Measurements from ENCODE around the gene NELL1. TPM values are rescaled to one million over a fixed set of nuclear protein-coding genes. Genes with fewer than 3 reads are reported as not detected.

Gene NELL1
- total RNA-seq, 1 experiment from 2014 or later, result not detected

DNA sequence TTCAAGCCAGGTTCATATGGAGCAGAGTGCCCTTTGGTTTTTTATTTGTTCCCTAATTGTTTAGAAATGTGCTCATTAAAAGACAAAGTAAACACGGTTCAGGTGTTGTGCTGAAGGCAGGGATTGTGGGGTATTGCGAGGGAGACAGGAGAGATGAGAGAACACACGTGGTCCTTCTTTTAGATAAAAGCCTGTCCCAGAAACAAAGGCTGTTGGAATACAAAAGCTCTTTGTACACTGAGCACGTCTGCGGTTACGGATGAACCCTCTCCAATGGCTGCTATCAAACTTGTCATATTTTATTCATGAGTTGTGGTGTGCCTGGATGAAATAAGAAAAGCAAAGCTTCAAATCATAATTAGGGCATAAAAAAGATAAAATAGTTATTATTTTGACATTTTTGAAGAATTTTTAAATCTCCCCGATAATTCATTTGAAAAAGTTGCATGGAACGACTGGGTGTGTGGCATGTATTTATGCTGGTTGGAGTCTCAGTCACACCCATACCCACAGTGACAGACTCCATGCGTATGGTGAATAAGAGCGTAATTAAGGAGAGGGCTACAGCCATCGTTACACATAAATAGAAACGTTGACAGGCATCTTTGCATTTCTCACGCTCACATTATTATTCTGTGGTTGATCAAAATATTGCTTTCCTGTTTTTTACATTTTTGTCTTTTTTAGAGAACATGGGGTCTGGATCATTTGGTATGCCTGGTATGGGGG is 92.9 kb downstream of the NELL1 start:
- ChIA-PET POLR2A (no interaction called here), CTCF (no interaction called here)
- H3K27ac ChIP-seq (ENCODE audit: low read length), result no peak overlapping the region
- BruUV-seq (replicated peaks), result no TSS peak
- H3K4me1 ChIP-seq (ENCODE audit: control insufficient read depth, insufficient read depth, low read length), result no peaks in the 10 kb centered on the region
- DNase-seq (ENCODE audit: low read depth, low spot score), result no peak
- H3K36me3 ChIP-seq (ENCODE audit: control insufficient read depth, insufficient read depth, low read length), result no peaks in the 10 kb centered on the region
- no peak overlapping the region for H3K4me3 ChIP-seq (ENCODE audit: low read depth in 2 of 2, low read length in 2 of 2)
- in situ Hi-C loops (cut with HindIII; ENCODE audit: low pct_unique_long_range_greater_than_20kb, low sequenced_read_pairs), result no loop called here
- no peak for ATAC-seq
- no peaks in the 10 kb centered on the region for H3K27me3 ChIP-seq (ENCODE audit: control insufficient read depth, insufficient read depth, low read length)
- no peaks in the 10 kb centered on the region for H3K9me3 ChIP-seq (ENCODE audit: control insufficient read depth, insufficient read depth, low read depth, low read length)
- intact Hi-C loops (cut with micrococcal nuclease; ENCODE audit: unreplicated experiment), result no loop called here
- TF ChIP-seq REST (IDR thresholded peaks at IDR 0.05; ENCODE audit: insufficient read depth in 1 of 2, low read depth in 2 of 2, low read length in 1 of 2), result no peak
- no peak for TF ChIP-seq POLR2AphosphoS5 (IDR thresholded peaks at IDR 0.05; ENCODE audit: low read depth, low read length)
- no peak for TF ChIP-seq SIN3A (IDR thresholded peaks at IDR 0.05; ENCODE audit: borderline replicate concordance, insufficient read depth, low read depth, low read length)
- no peak for TF ChIP-seq TCF7L2 (IDR thresholded peaks at IDR 0.05; ENCODE audit: low read depth, low read length)
- TF ChIP-seq CTCF (IDR thresholded peaks at IDR 0.05), result no peak

DNA sequence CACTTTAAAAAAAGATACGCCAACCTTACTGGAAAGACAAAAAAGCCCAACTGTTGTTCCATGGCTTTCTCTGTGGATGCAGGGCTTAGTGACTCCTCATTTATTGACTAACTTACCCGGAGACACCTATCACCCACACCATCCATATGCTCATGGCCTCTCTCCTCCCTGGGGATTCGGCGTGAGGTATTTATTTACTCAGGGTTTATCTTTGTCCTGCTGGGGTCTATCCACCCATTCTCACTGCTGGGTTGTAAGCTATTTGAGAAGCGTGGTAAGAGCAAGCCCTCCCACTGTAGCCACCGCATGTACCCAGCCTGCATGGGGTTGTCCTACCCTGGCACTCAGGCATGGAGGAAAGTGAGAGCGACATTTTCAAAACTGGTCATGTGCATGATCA is 93.6 kb downstream of the NELL1 start:
- ChIA-PET POLR2A (no interaction called here), CTCF (no interaction called here)
- Histone ChIP-seq H3K36me3 (ENCODE audit: control insufficient read depth, insufficient read depth, low read length) (no peaks in the 10 kb centered on the region), H3K27ac (ENCODE audit: low read length) (no peak overlapping the region), H3K4me1 (ENCODE audit: control insufficient read depth, insufficient read depth, low read length) (no peaks in the 10 kb centered on the region), H3K9me3 (ENCODE audit: control insufficient read depth, insufficient read depth, low read depth, low read length) (no peaks in the 10 kb centered on the region), H3K27me3 (ENCODE audit: control insufficient read depth, insufficient read depth, low read length) (no peaks in the 10 kb centered on the region), H3K4me3 (ENCODE audit: low read depth in 2 of 2, low read length in 2 of 2) (no peak overlapping the region)
- in situ Hi-C loops (cut with HindIII; ENCODE audit: low pct_unique_long_range_greater_than_20kb, low sequenced_read_pairs), result no loop called here
- intact Hi-C loops (cut with micrococcal nuclease; ENCODE audit: unreplicated experiment), result no loop called here
- TF ChIP-seq CTCF (IDR thresholded peaks at IDR 0.05), result no peak
- TF ChIP-seq TCF7L2 (IDR thresholded peaks at IDR 0.05; ENCODE audit: low read depth, low read length), result no peak
- no peak for TF ChIP-seq REST (IDR thresholded peaks at IDR 0.05; ENCODE audit: insufficient read depth in 1 of 2, low read depth in 2 of 2, low read length in 1 of 2)
- TF ChIP-seq POLR2AphosphoS5 (IDR thresholded peaks at IDR 0.05; ENCODE audit: low read depth, low read length), result no peak
- no peak for TF ChIP-seq SIN3A (IDR thresholded peaks at IDR 0.05; ENCODE audit: borderline replicate concordance, insufficient read depth, low read depth, low read length)
- BruUV-seq (replicated peaks), result no TSS peak
- no peak for DNase-seq (ENCODE audit: low read depth, low spot score)
- no peak for ATAC-seq
